Activated B cell treated with CpG ODN at 0.5 μM for 24 hours (primary cell): ENCODE data around the gene SEPTIN8. TPM values are rescaled to one million over a fixed set of nuclear protein-coding genes. Genes with fewer than 3 reads are reported as not detected.

Source experiments
- ATAC-seq: fragments of 200-7000 bp; cut with Tn5 transposase; one replicate; pipeline ENCODE4 v1.10.0; 2021; ENCODE audit warnings: low read depth, mild to moderate bottlenecking, moderate library complexity
- CTCF ChIA-PET: fragments of 350-600 bp; sonication (Branson Sonifier 250); formaldehyde crosslinking; loops from one replicate; lab custom pipeline; 2021; ENCODE audit warnings: antibody characterized with exemption; lab: Charles Lee
- POLR2A ChIA-PET: fragments of 350-600 bp; sonication (Branson Sonifier 250); formaldehyde crosslinking; loops from one replicate; lab custom pipeline; 2021; ENCODE audit warnings: antibody characterized with exemption; lab: Charles Lee
- DNase-seq: peaks from one replicate; pipeline ENCODE4 v3.0.0; 2022
- H3K27ac Mint-ChIP-seq: one replicate; pipeline ENCODE4 v1.8.0; 2020; ENCODE audit warnings: mixed read lengths
- H3K27me3 Mint-ChIP-seq: one replicate; pipeline ENCODE4 v1.8.0; 2021; ENCODE audit warnings: mixed read lengths
- H3K36me3 Mint-ChIP-seq: one replicate; pipeline ENCODE4 v1.8.0; 2021; ENCODE audit warnings: low read depth, mixed read lengths
- H3K4me1 Mint-ChIP-seq: one replicate; pipeline ENCODE4 v1.8.0; 2021; ENCODE audit warnings: mixed read lengths
- H3K4me3 Mint-ChIP-seq: one replicate; pipeline ENCODE4 v1.8.0; 2020; ENCODE audit warnings: mild to moderate bottlenecking, mixed read lengths
- H3K9me3 Mint-ChIP-seq: one replicate; pipeline ENCODE4 v1.8.0; 2020; ENCODE audit warnings: mixed read lengths
- intact Hi-C: fragments of 100-400 bp; cut with micrococcal nuclease; formaldehyde crosslinking; loops from one replicate; pipeline ENCODE4 v1.15.1; 2024
- total RNA-seq: library from RNA; stranded (reverse); gene quantifications from 2 replicates; pipeline ENCODE4 v1.2.3, GENCODE V29; 2022
- TF ChIP-seq, protein P1 (sequence below): fragments of 200-600 bp; IDR thresholded peaks from one replicate; pipeline ENCODE4 v1.8.0; 2022; ENCODE audit warnings: antibody characterized with exemption, mild to moderate bottlenecking

The SEPTIN8 gene
- total RNA-seq, 1 donor from 2014 or later: 7.3 TPM

DNA sequence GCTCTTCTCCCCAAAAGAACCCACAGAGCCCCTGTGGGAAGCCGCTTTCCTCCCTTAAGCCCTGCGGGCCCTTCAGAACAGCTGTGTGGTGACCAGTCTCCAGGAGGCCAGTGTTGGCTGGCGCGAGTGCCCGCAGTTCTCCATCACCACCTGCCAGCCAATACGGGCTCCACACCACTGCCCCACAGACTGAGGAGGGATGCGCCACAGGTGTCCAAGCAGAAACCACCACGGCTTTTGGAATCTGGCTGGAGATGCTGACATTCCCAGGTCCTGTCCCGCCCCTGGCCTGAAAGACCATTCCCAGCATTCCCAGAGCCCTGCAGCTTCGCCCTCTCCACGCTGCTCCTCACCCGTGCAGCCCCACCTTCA is 17.0 kb downstream of the SEPTIN8 start:
- TF ChIP-seq, protein P1, sequence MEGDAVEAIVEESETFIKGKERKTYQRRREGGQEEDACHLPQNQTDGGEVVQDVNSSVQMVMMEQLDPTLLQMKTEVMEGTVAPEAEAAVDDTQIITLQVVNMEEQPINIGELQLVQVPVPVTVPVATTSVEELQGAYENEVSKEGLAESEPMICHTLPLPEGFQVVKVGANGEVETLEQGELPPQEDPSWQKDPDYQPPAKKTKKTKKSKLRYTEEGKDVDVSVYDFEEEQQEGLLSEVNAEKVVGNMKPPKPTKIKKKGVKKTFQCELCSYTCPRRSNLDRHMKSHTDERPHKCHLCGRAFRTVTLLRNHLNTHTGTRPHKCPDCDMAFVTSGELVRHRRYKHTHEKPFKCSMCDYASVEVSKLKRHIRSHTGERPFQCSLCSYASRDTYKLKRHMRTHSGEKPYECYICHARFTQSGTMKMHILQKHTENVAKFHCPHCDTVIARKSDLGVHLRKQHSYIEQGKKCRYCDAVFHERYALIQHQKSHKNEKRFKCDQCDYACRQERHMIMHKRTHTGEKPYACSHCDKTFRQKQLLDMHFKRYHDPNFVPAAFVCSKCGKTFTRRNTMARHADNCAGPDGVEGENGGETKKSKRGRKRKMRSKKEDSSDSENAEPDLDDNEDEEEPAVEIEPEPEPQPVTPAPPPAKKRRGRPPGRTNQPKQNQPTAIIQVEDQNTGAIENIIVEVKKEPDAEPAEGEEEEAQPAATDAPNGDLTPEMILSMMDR: no peak
- H3K27me3 Mint-ChIP-seq: no peaks in the 10 kb centered on the region
- ChIA-PET POLR2A (no interaction called here), CTCF (no interaction called here)
- no peaks in the 10 kb centered on the region for H3K4me1 Mint-ChIP-seq
- intact Hi-C loops: no loop called here
- H3K4me3 Mint-ChIP-seq: no peak overlapping the region
- no peak overlapping the region for H3K27ac Mint-ChIP-seq
- no peak for DNase-seq
- ATAC-seq: no peak
- no peaks in the 10 kb centered on the region for H3K36me3 Mint-ChIP-seq
- no peaks in the 10 kb centered on the region for H3K9me3 Mint-ChIP-seq

DNA sequence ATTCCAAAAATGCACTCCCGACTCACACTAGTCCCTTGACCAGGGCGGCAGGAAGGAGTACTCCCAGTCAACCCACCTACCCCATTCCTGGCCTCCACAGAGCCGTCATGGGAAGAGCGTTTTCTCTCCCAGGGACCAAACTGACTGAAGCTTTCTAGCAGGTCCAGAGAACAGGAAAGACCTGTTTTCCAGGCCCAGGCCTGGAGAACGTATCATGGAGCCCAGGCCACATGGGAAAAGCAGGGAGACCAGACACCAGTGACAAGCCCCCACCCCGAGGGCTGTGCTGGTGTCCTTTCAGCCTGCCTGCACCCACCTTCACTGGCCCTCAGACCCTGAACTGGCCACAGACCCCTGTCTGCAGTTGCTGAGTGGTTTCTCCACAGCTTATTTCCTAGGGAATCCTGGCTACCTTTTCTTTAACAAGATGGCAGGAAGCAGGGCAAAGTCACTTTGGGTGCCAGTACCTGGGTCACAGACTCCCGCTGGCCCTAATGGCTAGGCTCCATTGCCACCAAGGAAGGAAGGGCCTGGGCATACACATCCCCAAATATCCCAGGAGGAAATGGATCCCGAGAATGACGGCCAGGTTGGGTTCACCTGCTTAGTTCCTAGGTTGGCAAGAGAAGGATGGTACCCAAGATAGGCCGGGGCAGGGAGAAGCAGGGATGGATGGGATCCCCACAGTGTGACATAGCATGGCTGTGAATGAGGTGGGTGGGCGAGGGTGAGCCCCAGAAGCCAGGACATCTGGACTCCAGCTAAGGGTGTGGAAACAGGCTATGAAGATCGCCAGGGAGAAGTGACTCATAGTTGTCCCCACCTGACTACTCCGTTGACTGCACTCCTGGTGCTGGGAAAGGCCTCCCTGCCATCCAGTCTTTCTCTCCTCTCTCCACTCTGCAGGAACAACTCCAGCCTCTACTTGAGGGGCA is 17.7 kb downstream of the SEPTIN8 start:
- POLR2A ChIA-PET: no interaction called here
- ATAC-seq (no peak), DNase-seq (no peak)
- no peaks in the 10 kb centered on the region for H3K4me1 Mint-ChIP-seq
- intact Hi-C loops: no loop called here
- no peaks in the 10 kb centered on the region for H3K27me3 Mint-ChIP-seq
- CTCF ChIA-PET: no interaction called here
- no peak overlapping the region for H3K4me3 Mint-ChIP-seq
- no peaks in the 10 kb centered on the region for H3K36me3 Mint-ChIP-seq
- no peak overlapping the region for H3K27ac Mint-ChIP-seq
- TF ChIP-seq, protein P1: no peak
- no peaks in the 10 kb centered on the region for H3K9me3 Mint-ChIP-seq

DNA sequence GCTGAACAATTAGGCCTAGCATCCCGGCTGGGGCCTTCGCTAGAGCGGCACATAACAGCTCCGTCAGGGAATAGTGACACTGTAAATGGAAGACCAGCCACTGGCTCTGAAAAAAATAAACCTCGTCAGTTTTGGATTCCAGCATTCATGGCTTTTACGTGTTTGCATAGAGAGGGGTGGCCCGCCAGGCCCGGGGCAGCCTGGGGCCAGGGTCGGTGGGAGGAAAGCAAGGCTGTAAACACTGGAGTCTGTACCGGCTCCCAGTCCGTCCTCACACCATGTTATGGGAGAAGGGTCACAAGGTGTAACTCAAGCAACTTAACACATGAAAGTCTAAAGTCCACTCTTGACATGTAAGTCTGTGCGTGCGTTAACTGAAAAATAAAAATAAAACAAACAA is 18.6 kb downstream of the SEPTIN8 start:
- Mint-ChIP-seq H3K9me3 (no peaks in the 10 kb centered on the region), H3K4me1 (no peaks in the 10 kb centered on the region), H3K27me3 (no peaks in the 10 kb centered on the region), H3K27ac (no peak overlapping the region), H3K4me3 (no peak overlapping the region), H3K36me3 (no peaks in the 10 kb centered on the region)
- POLR2A ChIA-PET: no interaction called here
- TF ChIP-seq, protein P1: no peak
- intact Hi-C loops: no loop called here
- CTCF ChIA-PET: no interaction called here
- DNase-seq (no peak), ATAC-seq (no peak)

DNA sequence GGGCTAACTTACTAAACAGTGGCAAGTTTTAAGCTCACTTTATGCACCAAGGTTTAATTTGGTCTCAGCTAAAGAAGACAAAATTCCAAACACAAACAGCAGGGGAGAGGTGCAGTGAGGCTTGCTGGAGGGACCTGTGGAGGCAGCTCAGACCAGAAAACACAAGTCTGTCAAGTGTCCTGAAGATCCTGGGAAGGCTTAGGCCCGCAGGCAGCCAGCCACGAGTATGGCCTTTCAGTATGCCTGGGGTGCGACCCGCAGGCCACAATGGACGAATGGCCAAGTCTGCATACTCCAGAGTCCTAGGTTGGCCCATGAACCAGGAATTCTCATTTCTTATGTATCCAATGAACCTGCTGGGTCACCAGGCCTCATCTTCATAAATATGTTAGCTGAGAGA is 20.5 kb downstream of the SEPTIN8 start:
- DNase-seq: no peak
- POLR2A ChIA-PET: interaction anchor here (0.6 kb wide), 1 partner anchor 260 kb away, joined by 3 read pairs; no protein-coding TSS in a partner anchor
- Mint-ChIP-seq H3K27ac (no peak overlapping the region), H3K36me3 (no peaks in the 10 kb centered on the region), H3K9me3 (no peaks in the 10 kb centered on the region), H3K4me3 (no peak overlapping the region), H3K4me1 (peaks cover 5% of the 10 kb centered on the region), H3K27me3 (no peaks in the 10 kb centered on the region)
- no peak for ATAC-seq
- CTCF ChIA-PET: no interaction called here
- intact Hi-C loops: no loop called here
- TF ChIP-seq, protein P1: no peak

DNA sequence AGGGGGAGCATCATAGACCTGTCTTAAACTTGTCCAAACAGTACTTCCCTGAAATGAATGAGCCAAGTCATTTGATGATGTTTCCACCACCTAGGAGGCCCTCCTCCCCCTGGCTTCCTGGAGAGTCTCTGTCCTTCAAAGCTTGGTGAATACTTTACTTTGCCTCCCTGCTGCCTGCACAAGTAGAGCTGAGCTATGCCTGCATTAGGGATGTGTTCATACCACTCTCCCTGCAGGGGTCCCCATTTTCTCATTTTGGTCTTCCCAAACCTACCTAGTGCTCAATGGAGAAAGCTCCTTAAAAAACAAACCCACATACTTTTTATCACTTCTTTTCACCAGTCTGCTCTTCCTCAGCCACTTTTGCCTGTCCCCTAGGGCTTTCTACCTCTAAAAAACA is 22.1 kb downstream of the SEPTIN8 start:
- intact Hi-C loops: no loop called here
- no peak for ATAC-seq

More for the DNA sequence above, 22.1 kb downstream of the SEPTIN8 start:
- TF ChIP-seq, protein P1: no peak
- ChIA-PET POLR2A (no interaction called here), CTCF (interaction anchor here (1.1 kb wide), 1 partner anchor 65 kb away, joined by 3 read pairs; no protein-coding TSS in a partner anchor)
- Mint-ChIP-seq H3K36me3 (no peaks in the 10 kb centered on the region), H3K4me1 (peaks cover 14% of the 10 kb centered on the region), H3K27ac (no peak overlapping the region), H3K4me3 (no peak overlapping the region), H3K9me3 (no peaks in the 10 kb centered on the region), H3K27me3 (no peaks in the 10 kb centered on the region)
- no peak for DNase-seq
